ENCODE data around the gene HEBP2. TPM values are rescaled to one million over a fixed set of nuclear protein-coding genes. Genes with fewer than 3 reads are reported as not detected.

The HEBP2 gene
- total RNA-seq, 1 donor from 2014 or later = 11.9 TPM

- Mint-ChIP-seq H3K36me3 (no peaks in the 10 kb centered on the region), H3K4me3 (no peak overlapping the region), H3K27ac (no peak overlapping the region), H3K4me1 (peaks cover 6% of the 10 kb centered on the region), H3K27me3 (ENCODE audit: insufficient read depth, low read depth) (no peaks in the 10 kb centered on the region), H3K9me3 (no peaks in the 10 kb centered on the region)
- Histone ChIP-seq H3K27ac (no peak overlapping the region), H3K36me3 (no peaks in the 10 kb centered on the region), H4K20me1 (ENCODE audit: low read depth) (no peaks in the 10 kb centered on the region), H3K79me2 (ENCODE audit: low read depth) (no peaks in the 10 kb centered on the region), H3K9me3 (ENCODE audit: low read depth) (no peaks in the 10 kb centered on the region), H2AFZ (replicated peaks) (no peak overlapping the region), H3K4me1 (no peaks in the 10 kb centered on the region), H3K27me3 (no peaks in the 10 kb centered on the region), H3K9ac (no peak overlapping the region), H3K4me2 (no peak overlapping the region), H3F3A (ENCODE audit: low read depth) (no peaks in the 10 kb centered on the region), H3K4me3 (no peak overlapping the region)
- no peak for DNase-seq (ENCODE audit: low spot score)
- TF ChIP-seq EZH2 (IDR thresholded peaks at IDR 0.05) (no peak), CTCF (IDR thresholded peaks at IDR 0.05) (no peak), EZH2phosphoT487 (IDR thresholded peaks at IDR 0.05) (no peak)
Measured at GRCh38 chr6:138372711-138373463, 31.1 kb upstream of the HEBP2 start.

- Mint-ChIP-seq H3K4me1 (peaks cover 8% of the 10 kb centered on the region), H3K27me3 (ENCODE audit: insufficient read depth, low read depth) (no peaks in the 10 kb centered on the region), H3K9me3 (no peaks in the 10 kb centered on the region), H3K36me3 (no peaks in the 10 kb centered on the region), H3K27ac (no peak overlapping the region), H3K4me3 (no peak overlapping the region)
- H3K4me2 ChIP-seq = no peak overlapping the region
- TF ChIP-seq EZH2phosphoT487 (IDR thresholded peaks at IDR 0.05) (no peak), EZH2 (IDR thresholded peaks at IDR 0.05) (no peak), CTCF (IDR thresholded peaks at IDR 0.05) (no peak)
- no peaks in the 10 kb centered on the region for H3K9me3 ChIP-seq (ENCODE audit: low read depth)
- no peak overlapping the region for H3K4me3 ChIP-seq
- no peaks in the 10 kb centered on the region for H3K27me3 ChIP-seq
- H3K79me2 ChIP-seq (ENCODE audit: low read depth) = no peaks in the 10 kb centered on the region
- no peak overlapping the region for H3K27ac ChIP-seq
- no peaks in the 10 kb centered on the region for H3K36me3 ChIP-seq
- no peak overlapping the region for H3K9ac ChIP-seq
- no peaks in the 10 kb centered on the region for H3K4me1 ChIP-seq
- no peaks in the 10 kb centered on the region for H4K20me1 ChIP-seq (ENCODE audit: low read depth)
- H2AFZ ChIP-seq (replicated peaks) = no peak overlapping the region
- no peaks in the 10 kb centered on the region for H3F3A ChIP-seq (ENCODE audit: low read depth)
- no peak for DNase-seq (ENCODE audit: low spot score)
Measured at GRCh38 chr6:138374230-138374629, 29.8 kb upstream of the HEBP2 start.

GRCh38 chr6:138374815-138375214 lies 29.2 kb upstream of the HEBP2 start:
- no peak overlapping the region for H3K4me3 Mint-ChIP-seq
- H2AFZ ChIP-seq (replicated peaks) = no peak overlapping the region
- no peaks in the 10 kb centered on the region for H3F3A ChIP-seq (ENCODE audit: low read depth)
- no peaks in the 10 kb centered on the region for H3K9me3 Mint-ChIP-seq
- peaks cover 8% of the 10 kb centered on the region for H3K4me1 Mint-ChIP-seq
- no peaks in the 10 kb centered on the region for H4K20me1 ChIP-seq (ENCODE audit: low read depth)
- H3K36me3 ChIP-seq = no peaks in the 10 kb centered on the region
- H3K4me2 ChIP-seq = no peak overlapping the region
- DNase-seq (ENCODE audit: low spot score) = no peak
- no peaks in the 10 kb centered on the region for H3K79me2 ChIP-seq (ENCODE audit: low read depth)
- no peak overlapping the region for H3K27ac Mint-ChIP-seq
- no peaks in the 10 kb centered on the region for H3K9me3 ChIP-seq (ENCODE audit: low read depth)
- no peaks in the 10 kb centered on the region for H3K4me1 ChIP-seq
- no peaks in the 10 kb centered on the region for H3K36me3 Mint-ChIP-seq
- H3K27me3 Mint-ChIP-seq (ENCODE audit: insufficient read depth, low read depth) = no peaks in the 10 kb centered on the region
- no peak for TF ChIP-seq CTCF (IDR thresholded peaks at IDR 0.05)
- no peak for TF ChIP-seq EZH2phosphoT487 (IDR thresholded peaks at IDR 0.05)
- TF ChIP-seq EZH2 (IDR thresholded peaks at IDR 0.05) = no peak
- H3K9ac ChIP-seq = no peak overlapping the region
- H3K4me3 ChIP-seq = no peak overlapping the region
- H3K27ac ChIP-seq = no peak overlapping the region
- H3K27me3 ChIP-seq = no peaks in the 10 kb centered on the region
